HepG2 (cell line): Measurements from ENCODE around the gene EXOSC6. TPM values are rescaled to one million over a fixed set of nuclear protein-coding genes. Genes with fewer than 3 reads are reported as not detected.

Source experiments
- DDIT3 ChIP-seq: sonication (generic); formaldehyde crosslinking; IDR thresholded peaks from 2 replicates; pipeline ENCODE4 v1.4.0; 2020; ENCODE audit warnings: mild to moderate bottlenecking, missing genetic modification reagents
- EED ChIP-seq: sonication (generic); formaldehyde crosslinking; IDR thresholded peaks from 2 replicates; pipeline ENCODE4 v1.5.0; 2020; ENCODE audit warnings: mild to moderate bottlenecking, missing genetic modification reagents
- ELF1 ChIP-seq: sonication (generic); formaldehyde crosslinking; IDR thresholded peaks from 2 replicates; pipeline ENCODE4 v1.4.0; 2020; ENCODE audit warnings: missing genetic modification reagents
- FOXP4 ChIP-seq: sonication (generic); formaldehyde crosslinking; IDR thresholded peaks from 2 replicates; pipeline ENCODE4 v1.4.0; 2020; ENCODE audit warnings: missing genetic modification reagents
- HNRNPL ChIP-seq: fragments of 200-400 bp; formaldehyde crosslinking; IDR thresholded peaks from 2 replicates; pipeline ENCODE4 v1.6.1; 2017; ENCODE audit warnings: mild to moderate bottlenecking, low read depth, low read length
- HOXA5 ChIP-seq: sonication (generic); formaldehyde crosslinking; IDR thresholded peaks from 2 replicates; pipeline ENCODE4 v1.4.0; 2020; ENCODE audit warnings: missing genetic modification reagents
- NFE2 ChIP-seq: sonication (generic); formaldehyde crosslinking; IDR thresholded peaks from 2 replicates; pipeline ENCODE4 v1.4.0; 2020; ENCODE audit warnings: missing genetic modification reagents
- SMARCE1 ChIP-seq: fragments of 450-650 bp; IDR thresholded peaks from 2 replicates; pipeline ENCODE4 v1.6.1; 2017; ENCODE audit warnings: borderline replicate concordance
- ZFP41 ChIP-seq: sonication (generic); formaldehyde crosslinking; IDR thresholded peaks from 2 replicates; pipeline ENCODE4 v1.4.0; 2020; ENCODE audit warnings: mild to moderate bottlenecking, missing genetic modification reagents, borderline replicate concordance
- ZNF691 ChIP-seq: sonication (generic); formaldehyde crosslinking; IDR thresholded peaks from 2 replicates; pipeline ENCODE4 v1.4.0; 2020; ENCODE audit warnings: missing genetic modification reagents, low read depth, mild to moderate bottlenecking, borderline replicate concordance
- polyA plus RNA-seq, 8 experiments: library from polyadenylated mRNA; depleted of rRNA in 3 of 8; stranded (reverse) in 7 of 8; unstranded in 1 of 8; fragments of >200 nt; fragmentation: Illumina TruSeq in 4 of 8; extraction: Trizol in 4 of 8; gene quantifications; 2 replicates each; pipeline versions ENCODE4 v1.2.1 to v1.2.3, GENCODE V29; 2011 to 2016; ENCODE audit warnings: low read depth in 4 of 8, missing spikeins in 1 of 8, mixed read lengths in 1 of 8; ENCODE audit not compliant: insufficient read depth in 1 of 8
- total RNA-seq, 5 experiments: library from RNA; depleted of rRNA; stranded (reverse); fragments of >200 nt; fragmentation: Illumina TruSeq; extraction: Trizol; gene quantifications; 2 replicates each; pipeline ENCODE4 v1.2.3, GENCODE V29; 2016; ENCODE audit warnings: low read depth in 1 of 5
- TF ChIP-seq, protein P1 (sequence below): sonication (generic); formaldehyde crosslinking; conservative IDR thresholded peaks from 2 replicates; pipeline ENCODE4 v1.4.0; 2020; ENCODE audit warnings: mild to moderate bottlenecking, missing genetic modification reagents, moderate library complexity
- TF ChIP-seq, protein P2 (sequence below): sonication (generic); formaldehyde crosslinking; IDR thresholded peaks from 2 replicates; pipeline ENCODE4 v1.4.0; 2020; ENCODE audit warnings: missing genetic modification reagents, borderline replicate concordance
- TF ChIP-seq, protein P3 (sequence below): IDR thresholded peaks from 2 replicates; pipeline ENCODE4 v1.6.1; 2016; ENCODE audit warnings: missing genetic modification reagents, missing compliant biosample characterization
- TF ChIP-seq, protein P4 (sequence below), 2 experiments: fragments of 450-650 bp in 1 of 2; sonication (generic) in 1 of 2; formaldehyde crosslinking; IDR thresholded peaks; 2 replicates each; pipeline versions ENCODE4 v1.5.0 to v1.8.0; 2020 to 2022; ENCODE audit warnings: mild to moderate bottlenecking in 1 of 2, missing genetic modification reagents in 1 of 2

EXOSC6 gene
- total and polyA plus RNA-seq, 2 of the 13 experiments (the other 11 are each of a cell fraction or from before 2014, with no cell fraction given), result 13.1 to 39.9 TPM

- TF ChIP-seq, protein P1, sequence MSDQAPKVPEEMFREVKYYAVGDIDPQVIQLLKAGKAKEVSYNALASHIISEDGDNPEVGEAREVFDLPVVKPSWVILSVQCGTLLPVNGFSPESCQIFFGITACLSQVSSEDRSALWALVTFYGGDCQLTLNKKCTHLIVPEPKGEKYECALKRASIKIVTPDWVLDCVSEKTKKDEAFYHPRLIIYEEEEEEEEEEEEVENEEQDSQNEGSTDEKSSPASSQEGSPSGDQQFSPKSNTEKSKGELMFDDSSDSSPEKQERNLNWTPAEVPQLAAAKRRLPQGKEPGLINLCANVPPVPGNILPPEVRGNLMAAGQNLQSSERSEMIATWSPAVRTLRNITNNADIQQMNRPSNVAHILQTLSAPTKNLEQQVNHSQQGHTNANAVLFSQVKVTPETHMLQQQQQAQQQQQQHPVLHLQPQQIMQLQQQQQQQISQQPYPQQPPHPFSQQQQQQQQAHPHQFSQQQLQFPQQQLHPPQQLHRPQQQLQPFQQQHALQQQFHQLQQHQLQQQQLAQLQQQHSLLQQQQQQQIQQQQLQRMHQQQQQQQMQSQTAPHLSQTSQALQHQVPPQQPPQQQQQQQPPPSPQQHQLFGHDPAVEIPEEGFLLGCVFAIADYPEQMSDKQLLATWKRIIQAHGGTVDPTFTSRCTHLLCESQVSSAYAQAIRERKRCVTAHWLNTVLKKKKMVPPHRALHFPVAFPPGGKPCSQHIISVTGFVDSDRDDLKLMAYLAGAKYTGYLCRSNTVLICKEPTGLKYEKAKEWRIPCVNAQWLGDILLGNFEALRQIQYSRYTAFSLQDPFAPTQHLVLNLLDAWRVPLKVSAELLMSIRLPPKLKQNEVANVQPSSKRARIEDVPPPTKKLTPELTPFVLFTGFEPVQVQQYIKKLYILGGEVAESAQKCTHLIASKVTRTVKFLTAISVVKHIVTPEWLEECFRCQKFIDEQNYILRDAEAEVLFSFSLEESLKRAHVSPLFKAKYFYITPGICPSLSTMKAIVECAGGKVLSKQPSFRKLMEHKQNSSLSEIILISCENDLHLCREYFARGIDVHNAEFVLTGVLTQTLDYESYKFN (CRISPR knock-in tag), result peak; percentile 92
- TF ChIP-seq FOXP4 (peak; percentile 86), HNRNPL (peak; percentile 91), DDIT3 (no peak), ELF1 (CRISPR knock-in tag) (peak; percentile 93), ZNF691 (peak; percentile 73; the same call in 1 of the 2 replicates), HOXA5 (CRISPR knock-in tag) (no peak; the same call in 1 of the 2 replicates), SMARCE1 (no peak), ZFP41 (peak; percentile 81; the same call in 1 of the 2 replicates), NFE2 (CRISPR knock-in tag) (no peak), EED (CRISPR knock-in tag) (peak; percentile 98)
- TF ChIP-seq, protein P2, sequence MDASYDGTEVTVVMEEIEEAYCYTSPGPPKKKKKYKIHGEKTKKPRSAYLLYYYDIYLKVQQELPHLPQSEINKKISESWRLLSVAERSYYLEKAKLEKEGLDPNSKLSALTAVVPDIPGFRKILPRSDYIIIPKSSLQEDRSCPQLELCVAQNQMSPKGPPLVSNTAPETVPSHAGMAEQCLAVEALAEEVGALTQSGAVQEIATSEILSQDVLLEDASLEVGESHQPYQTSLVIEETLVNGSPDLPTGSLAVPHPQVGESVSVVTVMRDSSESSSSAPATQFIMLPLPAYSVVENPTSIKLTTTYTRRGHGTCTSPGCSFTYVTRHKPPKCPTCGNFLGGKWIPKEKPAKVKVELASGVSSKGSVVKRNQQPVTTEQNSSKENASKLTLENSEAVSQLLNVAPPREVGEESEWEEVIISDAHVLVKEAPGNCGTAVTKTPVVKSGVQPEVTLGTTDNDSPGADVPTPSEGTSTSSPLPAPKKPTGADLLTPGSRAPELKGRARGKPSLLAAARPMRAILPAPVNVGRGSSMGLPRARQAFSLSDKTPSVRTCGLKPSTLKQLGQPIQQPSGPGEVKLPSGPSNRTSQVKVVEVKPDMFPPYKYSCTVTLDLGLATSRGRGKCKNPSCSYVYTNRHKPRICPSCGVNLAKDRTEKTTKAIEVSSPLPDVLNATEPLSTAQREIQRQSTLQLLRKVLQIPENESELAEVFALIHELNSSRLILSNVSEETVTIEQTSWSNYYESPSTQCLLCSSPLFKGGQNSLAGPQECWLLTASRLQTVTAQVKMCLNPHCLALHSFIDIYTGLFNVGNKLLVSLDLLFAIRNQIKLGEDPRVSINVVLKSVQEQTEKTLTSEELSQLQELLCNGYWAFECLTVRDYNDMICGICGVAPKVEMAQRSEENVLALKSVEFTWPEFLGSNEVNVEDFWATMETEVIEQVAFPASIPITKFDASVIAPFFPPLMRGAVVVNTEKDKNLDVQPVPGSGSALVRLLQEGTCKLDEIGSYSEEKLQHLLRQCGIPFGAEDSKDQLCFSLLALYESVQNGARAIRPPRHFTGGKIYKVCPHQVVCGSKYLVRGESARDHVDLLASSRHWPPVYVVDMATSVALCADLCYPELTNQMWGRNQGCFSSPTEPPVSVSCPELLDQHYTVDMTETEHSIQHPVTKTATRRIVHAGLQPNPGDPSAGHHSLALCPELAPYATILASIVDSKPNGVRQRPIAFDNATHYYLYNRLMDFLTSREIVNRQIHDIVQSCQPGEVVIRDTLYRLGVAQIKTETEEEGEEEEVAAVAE (CRISPR knock-in tag), result peak; percentile 86
- TF ChIP-seq, protein P3, sequence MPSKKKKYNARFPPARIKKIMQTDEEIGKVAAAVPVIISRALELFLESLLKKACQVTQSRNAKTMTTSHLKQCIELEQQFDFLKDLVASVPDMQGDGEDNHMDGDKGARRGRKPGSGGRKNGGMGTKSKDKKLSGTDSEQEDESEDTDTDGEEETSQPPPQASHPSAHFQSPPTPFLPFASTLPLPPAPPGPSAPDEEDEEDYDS (CRISPR knock-in tag), result peak; percentile 15; the same call in 1 of the 2 replicates
- TF ChIP-seq, protein P4, sequence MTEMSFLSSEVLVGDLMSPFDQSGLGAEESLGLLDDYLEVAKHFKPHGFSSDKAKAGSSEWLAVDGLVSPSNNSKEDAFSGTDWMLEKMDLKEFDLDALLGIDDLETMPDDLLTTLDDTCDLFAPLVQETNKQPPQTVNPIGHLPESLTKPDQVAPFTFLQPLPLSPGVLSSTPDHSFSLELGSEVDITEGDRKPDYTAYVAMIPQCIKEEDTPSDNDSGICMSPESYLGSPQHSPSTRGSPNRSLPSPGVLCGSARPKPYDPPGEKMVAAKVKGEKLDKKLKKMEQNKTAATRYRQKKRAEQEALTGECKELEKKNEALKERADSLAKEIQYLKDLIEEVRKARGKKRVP (CRISPR knock-in tag; IDR thresholded peaks at IDR 0.05), result peak in 1 of 2 experiments; percentile 77; a peak in 2 of 4 replicates
Measured at GRCh38 chr16:70298988-70299938, 47.5 kb upstream of the EXOSC6 start, which contains the start of gene DDX19B (continued).
